GM10248 (cell line): ENCODE results near the gene MLH1.
"Not testable (repeated sequence)": the region's sequence is repeated elsewhere in the genome, so short reads cannot be mapped to it uniquely, and the experiment has no call there.

Source experiments
- CTCF ChIA-PET: fragments of 300-600 bp; sonication (Branson Sonifier 250); formaldehyde crosslinking; extraction: SDS; loops from one replicate; lab custom pipeline; 2021; ENCODE audit warnings: antibody characterized with exemption; lab: Yijun Ruan, JAX
- POLR2A ChIA-PET: fragments of 350-650 bp; sonication (Branson Sonifier 250); formaldehyde crosslinking; extraction: SDS; loops from one replicate; lab custom pipeline; 2020; ENCODE audit warnings: antibody characterized with exemption; lab: Yijun Ruan, JAX
- DNase-seq: peaks from one replicate; pipeline ENCODE4 v3.0.0; 2012; ENCODE audit errors: extremely low spot score
- TF ChIP-seq, protein P1 (sequence below): IDR thresholded peaks from 2 replicates; pipeline ENCODE4 v1.5.1; 2012; ENCODE audit warnings: mild to moderate bottlenecking, low read depth; ENCODE audit errors: extremely low read depth, missing control alignments, control extremely low read depth

MLH1 gene

DNA sequence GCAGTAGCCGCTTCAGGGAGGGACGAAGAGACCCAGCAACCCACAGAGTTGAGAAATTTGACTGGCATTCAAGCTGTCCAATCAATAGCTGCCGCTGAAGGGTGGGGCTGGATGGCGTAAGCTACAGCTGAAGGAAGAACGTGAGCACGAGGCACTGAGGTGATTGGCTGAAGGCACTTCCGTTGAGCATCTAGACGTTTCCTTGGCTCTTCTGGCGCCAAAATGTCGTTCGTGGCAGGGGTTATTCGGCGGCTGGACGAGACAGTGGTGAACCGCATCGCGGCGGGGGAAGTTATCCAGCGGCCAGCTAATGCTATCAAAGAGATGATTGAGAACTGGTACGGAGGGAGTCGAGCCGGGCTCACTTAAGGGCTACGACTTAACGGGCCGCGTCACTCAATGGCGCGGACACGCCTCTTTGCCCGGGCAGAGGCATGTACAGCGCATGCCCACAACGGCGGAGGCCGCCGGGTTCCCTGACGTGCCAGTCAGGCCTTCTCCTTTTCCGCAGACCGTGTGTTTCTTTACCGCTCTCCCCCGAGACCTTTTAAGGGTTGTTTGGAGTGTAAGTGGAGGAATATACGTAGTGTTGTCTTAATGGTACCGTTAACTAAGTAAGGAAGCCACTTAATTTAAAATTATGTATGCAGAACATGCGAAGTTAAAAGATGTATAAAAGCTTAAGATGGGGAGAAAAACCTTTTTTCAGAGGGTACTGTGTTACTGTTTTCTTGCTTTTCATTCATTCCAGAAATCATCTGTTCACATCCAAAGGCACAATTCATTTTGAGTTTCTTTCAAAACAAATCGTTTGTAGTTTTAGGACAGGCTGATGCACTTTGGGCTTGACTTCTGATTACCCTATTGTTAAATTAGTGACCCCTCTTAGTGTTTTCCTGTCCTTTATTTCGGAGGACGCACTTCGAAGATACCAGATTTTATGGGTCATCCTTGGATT, at the start of gene MLH1:
Gene MLH1 (plus strand): TSS at position 193 of the 958 bp plus-strand sequence. CDS start 30 bp downstream, at position 223.
- ChIA-PET CTCF (interaction anchor here (0.8 to 3.2 kb wide), 9 partner anchors 15 to 218 kb away, joined by 3 to 23 read pairs (median 5); no protein-coding TSS in a partner anchor), POLR2A (interaction anchor here (0.5 to 1.0 kb wide), 7 partner anchors 12 to 72 kb away, joined by 3 to 7 read pairs (median 3); no protein-coding TSS in a partner anchor)
- DNase-seq, result peak; percentile 85
- TF ChIP-seq, protein P1, sequence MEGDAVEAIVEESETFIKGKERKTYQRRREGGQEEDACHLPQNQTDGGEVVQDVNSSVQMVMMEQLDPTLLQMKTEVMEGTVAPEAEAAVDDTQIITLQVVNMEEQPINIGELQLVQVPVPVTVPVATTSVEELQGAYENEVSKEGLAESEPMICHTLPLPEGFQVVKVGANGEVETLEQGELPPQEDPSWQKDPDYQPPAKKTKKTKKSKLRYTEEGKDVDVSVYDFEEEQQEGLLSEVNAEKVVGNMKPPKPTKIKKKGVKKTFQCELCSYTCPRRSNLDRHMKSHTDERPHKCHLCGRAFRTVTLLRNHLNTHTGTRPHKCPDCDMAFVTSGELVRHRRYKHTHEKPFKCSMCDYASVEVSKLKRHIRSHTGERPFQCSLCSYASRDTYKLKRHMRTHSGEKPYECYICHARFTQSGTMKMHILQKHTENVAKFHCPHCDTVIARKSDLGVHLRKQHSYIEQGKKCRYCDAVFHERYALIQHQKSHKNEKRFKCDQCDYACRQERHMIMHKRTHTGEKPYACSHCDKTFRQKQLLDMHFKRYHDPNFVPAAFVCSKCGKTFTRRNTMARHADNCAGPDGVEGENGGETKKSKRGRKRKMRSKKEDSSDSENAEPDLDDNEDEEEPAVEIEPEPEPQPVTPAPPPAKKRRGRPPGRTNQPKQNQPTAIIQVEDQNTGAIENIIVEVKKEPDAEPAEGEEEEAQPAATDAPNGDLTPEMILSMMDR, result no peak

DNA sequence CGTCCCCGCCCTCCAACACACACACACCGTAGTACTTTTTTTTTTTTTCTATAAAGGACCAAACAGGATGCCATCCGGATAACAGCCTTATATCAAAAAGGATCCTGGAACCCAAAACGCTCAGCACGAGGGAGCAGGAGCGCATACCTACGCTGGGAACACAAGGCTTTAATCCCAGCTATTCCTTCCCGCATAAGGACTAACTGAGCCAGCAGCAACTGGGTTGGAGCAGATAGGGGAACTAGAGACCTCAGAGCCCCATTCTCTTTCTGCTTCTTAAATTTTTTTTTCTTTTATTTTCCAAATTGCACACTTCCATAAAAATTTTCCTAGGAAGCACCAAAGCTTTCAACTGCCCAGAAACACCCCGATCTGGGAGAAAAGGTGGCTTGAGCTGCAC, 49.7 kb upstream of the MLH1 start:
- POLR2A ChIA-PET, result no interaction called here
- CTCF ChIA-PET, result interaction anchor here (1.1 to 4.7 kb wide), 7 partner anchors 11 to 39 kb away, joined by 3 to 36 read pairs (median 10); no protein-coding TSS in a partner anchor
- DNase-seq, result no peak
- TF ChIP-seq, protein P1, result no peak

DNA sequence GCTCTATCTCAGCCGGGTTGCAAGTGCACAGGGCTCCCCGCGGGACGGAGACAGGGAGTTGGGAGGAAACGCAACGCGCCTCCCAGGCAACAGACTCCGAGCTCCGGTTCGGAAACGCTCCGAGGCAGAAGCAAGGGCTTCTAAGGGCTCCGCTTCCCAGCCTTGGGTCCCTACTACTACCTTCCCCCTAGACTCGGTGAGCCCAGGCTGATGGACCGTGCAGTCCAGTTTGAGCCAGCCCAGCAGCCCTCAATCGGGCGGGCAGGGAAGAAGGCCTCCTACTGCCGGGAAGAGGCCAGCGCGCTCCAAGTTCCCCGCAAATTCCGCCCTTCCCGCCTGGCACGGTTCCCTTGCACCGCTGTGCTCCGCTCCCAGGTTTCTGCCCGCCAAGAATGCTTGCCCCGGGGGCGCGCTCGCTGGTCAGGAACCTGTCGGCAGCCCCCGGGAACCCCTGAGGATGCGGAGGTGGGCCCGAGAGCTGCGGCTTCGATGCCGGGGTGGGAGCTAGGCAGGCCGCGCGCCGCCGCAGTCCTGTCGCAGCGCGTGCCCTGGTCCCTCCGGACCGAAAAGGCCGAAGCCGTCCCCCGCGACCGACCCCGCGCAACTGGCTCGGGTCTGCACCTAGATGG, 49.2 kb upstream of the MLH1 start:
- CTCF ChIA-PET, result interaction anchor here (1.0 to 4.7 kb wide), 9 partner anchors 9 to 46 kb away, joined by 3 to 36 read pairs (median 4); no protein-coding TSS in a partner anchor
- POLR2A ChIA-PET, result no interaction called here
- TF ChIP-seq, protein P1, result peak; percentile 6
- DNase-seq, result peak; percentile 53

DNA sequence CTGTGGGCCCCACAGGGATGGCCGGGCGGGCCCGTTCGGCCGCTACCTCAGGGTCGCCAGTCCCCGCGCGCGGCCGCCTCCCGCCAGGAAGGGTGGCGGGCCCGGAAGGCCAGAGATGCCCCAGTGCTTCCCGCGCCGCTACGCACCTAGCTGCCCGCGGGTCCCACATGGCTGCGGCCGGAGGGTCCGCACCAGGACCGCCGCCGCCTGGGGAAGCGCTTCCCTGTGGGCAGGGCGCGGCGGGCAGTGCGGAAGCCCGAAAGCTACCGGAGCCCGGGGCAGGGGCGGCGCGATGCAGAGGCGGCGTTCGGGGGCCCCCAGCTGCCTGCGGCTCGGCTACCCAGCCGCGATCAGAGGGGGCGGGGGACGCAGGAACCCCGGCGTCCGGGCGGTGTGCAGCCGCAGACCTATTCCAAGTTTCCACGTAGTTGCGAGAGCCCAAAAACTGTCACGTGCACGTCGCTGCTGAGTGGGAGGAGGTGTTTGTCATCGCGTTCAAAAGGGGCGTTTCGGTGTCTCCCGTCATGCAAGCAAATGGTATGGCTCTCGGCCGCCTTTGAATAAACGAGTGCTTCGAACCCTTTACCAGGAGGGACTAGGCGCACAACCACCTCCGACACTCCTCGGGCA, 48.6 kb upstream of the MLH1 start, which contains the start of gene TRANK1:
Gene TRANK1 (minus strand): TSS at position 414 of the 630 bp plus-strand sequence. CDS start 245 bp downstream, at position 169.
- TF ChIP-seq, protein P1, result no peak
- POLR2A ChIA-PET, result no interaction called here
- DNase-seq, result peak; percentile 72
- CTCF ChIA-PET, result interaction anchor here (1.0 to 4.7 kb wide), 6 partner anchors 10 to 47 kb away, joined by 3 to 36 read pairs (median 11); no protein-coding TSS in a partner anchor

DNA sequence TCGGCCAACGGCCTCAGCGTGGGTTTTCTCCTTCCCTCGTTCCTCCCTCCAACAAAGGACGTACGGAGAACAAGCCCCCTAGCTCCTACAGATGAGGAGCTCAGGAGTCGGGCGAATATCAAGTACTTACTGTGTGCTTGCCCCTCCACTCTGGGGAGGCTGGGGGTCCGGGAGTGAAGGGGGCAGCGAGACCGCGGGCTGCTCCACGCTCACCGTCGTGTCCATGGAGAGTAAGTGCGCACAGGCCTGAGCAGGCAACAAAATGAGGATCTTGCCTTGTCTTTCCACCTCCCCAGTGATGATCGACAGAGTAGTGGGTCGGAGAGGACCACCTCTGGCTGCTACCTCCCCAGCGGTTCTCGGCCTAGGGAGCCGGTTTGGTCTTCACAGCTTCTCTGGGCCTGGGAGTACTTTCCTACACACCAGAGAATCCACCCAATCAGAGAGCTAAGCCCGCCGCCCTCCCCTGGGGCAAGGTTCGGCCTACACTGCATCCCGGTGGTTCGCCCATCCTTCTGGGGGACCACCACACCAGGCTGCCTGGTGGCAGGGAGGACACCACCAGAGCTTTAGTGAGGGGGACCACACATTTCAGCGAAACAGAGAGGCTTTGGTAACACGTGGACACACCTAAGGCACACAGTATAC, 47.9 kb upstream of the MLH1 start:
- no peak for DNase-seq
- TF ChIP-seq, protein P1, result no peak
- ChIA-PET CTCF (interaction anchor here (1.0 to 4.7 kb wide), 5 partner anchors 9 to 48 kb away, joined by 3 to 36 read pairs (median 10); no protein-coding TSS in a partner anchor), POLR2A (interaction anchor here (0.6 kb wide), 1 partner anchor 44 kb away, joined by 7 read pairs; no protein-coding TSS in a partner anchor)

DNA sequence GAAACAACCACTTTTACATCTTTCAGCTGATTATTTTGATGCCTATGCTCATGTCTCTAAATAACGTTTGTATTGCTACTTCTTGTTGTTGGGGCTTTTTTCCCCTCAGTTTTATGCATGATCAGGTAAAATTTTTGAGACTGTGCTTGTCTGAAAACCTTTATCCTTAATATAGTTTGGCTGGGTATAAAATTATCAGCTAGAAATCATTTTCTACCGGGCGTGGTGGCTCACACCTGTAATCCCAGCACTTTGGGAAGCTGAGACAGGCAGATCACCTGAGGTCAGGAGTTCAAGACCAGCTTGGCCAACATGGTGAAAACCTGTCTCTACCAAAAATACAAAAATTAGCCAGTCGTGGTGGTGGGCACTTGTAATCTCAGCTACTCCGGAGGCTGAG, 45.5 kb upstream of the MLH1 start:
- DNase-seq, POLR2A ChIA-PET: not testable (repeated sequence)
- CTCF ChIA-PET, result interaction anchor here (1.2 to 4.1 kb wide), 3 partner anchors 11 to 45 kb away, joined by 3 to 37 read pairs (median 5); partner anchors contain the start of genes EPM2AIP1 and MLH1
